Measurements from ENCODE around the gene SIGLECL1.
"Not testable (repeated sequence)": the region's sequence is repeated elsewhere in the genome, so short reads cannot be mapped to it uniquely, and the experiment has no call there.

SIGLECL1 gene

GRCh38 chr19:51250786-51251467 lies at the start of gene SIGLECL1:
SIGLECL1 (plus strand) TSS chr19:51251080; CDS start chr19:51264073, 12,993 bp downstream.
- no peak for DNase-seq (ENCODE audit: low read depth)

- DNase-seq (ENCODE audit: low read depth) = no peak
Observed at GRCh38 chr19:51201712-51202111, 49.2 kb upstream of the SIGLECL1 start.

- DNase-seq (ENCODE audit: low read depth) = no peak
Observed at GRCh38 chr19:51203916-51204315, 47.0 kb upstream of the SIGLECL1 start.

- no peak for DNase-seq (ENCODE audit: low read depth)
Observed at GRCh38 chr19:51204321-51204720, 46.6 kb upstream of the SIGLECL1 start.

GRCh38 chr19:51207747-51208146 lies 43.1 kb upstream of the SIGLECL1 start:
- no peak for DNase-seq (ENCODE audit: low read depth)

GRCh38 chr19:51210191-51210784 lies 40.6 kb upstream of the SIGLECL1 start:
- no peak for DNase-seq (ENCODE audit: low read depth)

GRCh38 chr19:51210874-51211361 lies 40.0 kb upstream of the SIGLECL1 start:
- not testable (repeated sequence) for DNase-seq (ENCODE audit: low read depth)

- DNase-seq (ENCODE audit: low read depth) = no peak
Observed at GRCh38 chr19:51211833-51212232, 39.0 kb upstream of the SIGLECL1 start.

- DNase-seq (ENCODE audit: low read depth) = no peak
Observed at GRCh38 chr19:51219307-51219706, 31.6 kb upstream of the SIGLECL1 start.

- DNase-seq (ENCODE audit: low read depth) = no peak
Observed at GRCh38 chr19:51219971-51220370, 30.9 kb upstream of the SIGLECL1 start.

- no peak for DNase-seq (ENCODE audit: low read depth)
Observed at GRCh38 chr19:51220996-51221395, 29.9 kb upstream of the SIGLECL1 start.

- DNase-seq (ENCODE audit: low read depth) = no peak
Observed at GRCh38 chr19:51224163-51224641, 26.7 kb upstream of the SIGLECL1 start.

GRCh38 chr19:51224898-51225393 lies 25.9 kb upstream of the SIGLECL1 start, which contains the start of gene CD33:
CD33 (plus strand) TSS chr19:51225080; CDS start chr19:51225119, 39 bp downstream.
- DNase-seq (ENCODE audit: low read depth) = not testable (repeated sequence)

- DNase-seq (ENCODE audit: low read depth) = no peak
Observed at GRCh38 chr19:51226067-51226466, 24.8 kb upstream of the SIGLECL1 start.

GRCh38 chr19:51227326-51227725 lies 23.6 kb upstream of the SIGLECL1 start:
- no peak for DNase-seq (ENCODE audit: low read depth)

- no peak for DNase-seq (ENCODE audit: low read depth)
Observed at GRCh38 chr19:51227966-51228365, 22.9 kb upstream of the SIGLECL1 start.

GRCh38 chr19:51240866-51241265 lies 10.0 kb upstream of the SIGLECL1 start:
- no peak for DNase-seq (ENCODE audit: low read depth)

GRCh38 chr19:51242881-51243630 lies 7.8 kb upstream of the SIGLECL1 start:
- DNase-seq (ENCODE audit: low read depth) = no peak

GRCh38 chr19:51246164-51246552 lies 4.7 kb upstream of the SIGLECL1 start:
- no peak for DNase-seq (ENCODE audit: low read depth)

GRCh38 chr19:51247972-51248590 lies 2.8 kb upstream of the SIGLECL1 start:
- DNase-seq (ENCODE audit: low read depth) = no peak

GRCh38 chr19:51251468-51251820 lies 564 bp downstream of the SIGLECL1 start:
- DNase-seq (ENCODE audit: low read depth) = no peak

All from activated T-cell treated with anti-CD3 and anti-CD28 coated beads for 1 hour (primary cell).